ENCODE measurements around the gene SHMT2. TPM values are rescaled to one million over a fixed set of nuclear protein-coding genes. Genes with fewer than 3 reads are reported as not detected.

Gene SHMT2
- total RNA-seq, result 357 and 413 TPM in 2 replicates

DNA sequence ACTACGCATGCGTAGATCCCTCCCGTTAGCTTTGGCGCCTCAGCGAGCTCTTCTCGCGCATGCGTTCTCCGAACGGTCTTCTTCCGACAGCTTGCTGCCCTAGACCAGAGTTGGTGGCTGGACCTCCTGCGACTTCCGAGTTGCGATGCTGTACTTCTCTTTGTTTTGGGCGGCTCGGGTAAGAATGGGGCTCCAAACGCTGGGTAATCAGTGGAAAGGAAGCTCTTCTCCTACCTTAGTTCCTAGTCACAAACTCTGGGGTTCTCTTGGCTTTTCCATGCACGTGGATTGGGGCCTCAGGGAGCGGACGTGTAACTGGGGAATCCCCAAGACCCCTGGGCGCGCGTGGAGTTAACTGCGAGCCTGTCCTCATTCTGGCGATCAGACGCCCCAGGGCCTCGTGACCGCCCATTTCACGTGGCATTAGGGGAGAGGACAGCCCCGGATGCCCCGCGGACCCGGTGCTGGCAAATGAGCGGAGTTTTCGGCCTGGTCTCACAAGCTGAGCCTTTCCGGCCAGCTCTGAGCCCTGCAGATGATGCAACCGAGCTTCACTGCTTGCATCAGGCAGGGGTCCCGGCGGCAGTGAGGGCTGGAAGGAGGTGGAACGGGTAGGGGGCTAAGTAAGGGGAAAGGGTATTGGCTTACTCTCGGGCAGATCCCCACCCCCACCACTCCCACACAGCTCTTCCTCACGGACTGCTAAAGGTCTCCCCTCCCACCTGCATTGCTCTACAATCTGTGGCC lies at the start of gene SHMT2:
SHMT2 (plus strand) TSS at position 78 of the 747 bp plus-strand sequence; CDS start at position 146, 68 bp downstream.
- Histone ChIP-seq H3K4me3 (ENCODE audit: low read depth, low read length) (peak within 1 kb of the TSS; percentile 90), H3K27me3 (ENCODE audit: control insufficient read depth, insufficient read depth, low read length) (peaks cover 7% of the 10 kb centered on the region), H3K36me3 (ENCODE audit: control insufficient read depth, insufficient read depth, low read length) (peaks cover 34% of the 10 kb centered on the region)
- TF ChIP-seq, protein P1, sequence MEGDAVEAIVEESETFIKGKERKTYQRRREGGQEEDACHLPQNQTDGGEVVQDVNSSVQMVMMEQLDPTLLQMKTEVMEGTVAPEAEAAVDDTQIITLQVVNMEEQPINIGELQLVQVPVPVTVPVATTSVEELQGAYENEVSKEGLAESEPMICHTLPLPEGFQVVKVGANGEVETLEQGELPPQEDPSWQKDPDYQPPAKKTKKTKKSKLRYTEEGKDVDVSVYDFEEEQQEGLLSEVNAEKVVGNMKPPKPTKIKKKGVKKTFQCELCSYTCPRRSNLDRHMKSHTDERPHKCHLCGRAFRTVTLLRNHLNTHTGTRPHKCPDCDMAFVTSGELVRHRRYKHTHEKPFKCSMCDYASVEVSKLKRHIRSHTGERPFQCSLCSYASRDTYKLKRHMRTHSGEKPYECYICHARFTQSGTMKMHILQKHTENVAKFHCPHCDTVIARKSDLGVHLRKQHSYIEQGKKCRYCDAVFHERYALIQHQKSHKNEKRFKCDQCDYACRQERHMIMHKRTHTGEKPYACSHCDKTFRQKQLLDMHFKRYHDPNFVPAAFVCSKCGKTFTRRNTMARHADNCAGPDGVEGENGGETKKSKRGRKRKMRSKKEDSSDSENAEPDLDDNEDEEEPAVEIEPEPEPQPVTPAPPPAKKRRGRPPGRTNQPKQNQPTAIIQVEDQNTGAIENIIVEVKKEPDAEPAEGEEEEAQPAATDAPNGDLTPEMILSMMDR (IDR thresholded peaks at IDR 0.05; ENCODE audit: insufficient read depth, low read length, severe bottlenecking), result no peak
- DNase-seq (ENCODE audit: low read depth) (peak; percentile 91), FAIRE-seq (peak; percentile 40)

DNA sequence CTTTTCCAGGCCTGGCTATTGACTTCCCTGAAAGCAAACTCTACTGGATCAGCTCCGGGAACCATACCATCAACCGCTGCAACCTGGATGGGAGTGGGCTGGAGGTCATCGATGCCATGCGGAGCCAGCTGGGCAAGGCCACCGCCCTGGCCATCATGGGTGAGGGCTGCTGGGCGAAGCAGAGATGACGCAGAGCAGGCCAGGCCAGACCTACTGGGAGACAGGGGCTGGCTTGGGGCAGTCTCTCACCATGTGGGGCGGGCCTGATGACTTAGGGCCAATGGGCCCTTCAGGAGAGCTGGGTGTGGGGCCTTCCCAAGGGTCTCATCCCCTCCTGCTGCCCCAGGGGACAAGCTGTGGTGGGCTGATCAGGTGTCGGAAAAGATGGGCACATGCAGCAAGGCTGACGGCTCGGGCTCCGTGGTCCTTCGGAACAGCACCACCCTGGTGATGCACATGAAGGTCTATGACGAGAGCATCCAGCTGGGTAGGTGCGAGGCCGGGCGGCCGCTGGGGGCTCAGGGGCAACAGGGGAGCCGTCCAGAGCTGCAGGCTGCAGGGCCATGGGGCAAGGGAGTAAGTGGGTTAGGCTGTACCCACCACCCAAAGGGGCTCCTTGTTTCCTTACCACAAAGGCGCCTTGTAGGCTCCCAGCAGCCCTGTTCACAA lies 49.1 kb upstream of the SHMT2 start:
- FAIRE-seq (no peak), DNase-seq (ENCODE audit: low read depth) (no peak)
- Histone ChIP-seq H3K4me3 (ENCODE audit: low read depth, low read length) (no peak overlapping the region), H3K36me3 (ENCODE audit: control insufficient read depth, insufficient read depth, low read length) (peaks cover 46% of the 10 kb centered on the region), H3K27me3 (ENCODE audit: control insufficient read depth, insufficient read depth, low read length) (no peaks in the 10 kb centered on the region)
- TF ChIP-seq, protein P1 (IDR thresholded peaks at IDR 0.05; ENCODE audit: insufficient read depth, low read length, severe bottlenecking), result no peak

DNA sequence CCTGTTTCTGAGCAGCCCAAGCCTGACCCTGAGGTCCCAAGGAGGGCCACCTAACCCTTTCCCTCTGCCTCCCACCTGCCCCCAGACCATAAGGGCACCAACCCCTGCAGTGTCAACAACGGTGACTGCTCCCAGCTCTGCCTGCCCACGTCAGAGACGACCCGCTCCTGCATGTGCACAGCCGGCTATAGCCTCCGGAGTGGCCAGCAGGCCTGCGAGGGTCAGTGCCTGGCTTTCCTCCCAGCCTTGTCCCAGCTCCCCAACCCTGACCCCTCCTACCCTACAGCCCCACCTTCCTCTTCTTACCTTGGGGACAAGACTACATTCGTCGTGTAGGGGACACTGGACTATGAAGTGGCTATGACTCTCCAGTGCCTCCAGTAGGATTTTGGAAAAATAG lies 48.4 kb upstream of the SHMT2 start:
- Histone ChIP-seq H3K4me3 (ENCODE audit: low read depth, low read length) (no peak overlapping the region), H3K27me3 (ENCODE audit: control insufficient read depth, insufficient read depth, low read length) (no peaks in the 10 kb centered on the region), H3K36me3 (ENCODE audit: control insufficient read depth, insufficient read depth, low read length) (peaks cover 51% of the 10 kb centered on the region)
- no peak for FAIRE-seq
- TF ChIP-seq, protein P1 (IDR thresholded peaks at IDR 0.05; ENCODE audit: insufficient read depth, low read length, severe bottlenecking), result no peak
- no peak for DNase-seq (ENCODE audit: low read depth)

DNA sequence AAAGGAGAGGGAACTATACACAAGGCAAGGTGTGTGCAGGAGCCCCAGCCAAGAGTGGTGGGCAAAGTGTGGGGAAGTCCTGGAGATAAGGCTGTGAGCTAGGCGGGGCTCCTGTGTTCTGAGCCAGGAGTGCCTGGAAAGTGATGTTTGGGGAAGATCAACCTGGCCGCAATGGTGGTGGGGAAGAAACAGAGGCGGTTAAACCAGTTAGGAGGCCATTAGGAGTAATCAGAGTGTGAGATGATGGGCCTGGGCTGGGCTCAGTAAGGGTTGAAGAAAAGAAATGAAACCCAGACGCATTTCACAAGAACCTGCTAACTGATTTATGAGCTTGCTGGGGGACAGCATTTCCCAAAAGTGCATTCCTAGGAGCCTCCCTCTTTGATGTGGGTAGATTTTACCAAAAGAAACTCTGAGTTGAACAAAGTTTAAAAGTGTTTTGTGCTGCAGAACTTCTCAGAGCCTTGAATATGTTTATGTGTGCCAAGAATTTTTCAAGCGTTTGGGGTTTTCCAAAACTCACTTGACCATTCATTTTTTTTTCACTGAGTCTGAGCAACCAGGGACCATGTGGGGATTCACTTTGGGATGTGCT lies 47.9 kb upstream of the SHMT2 start:
- H3K4me3 ChIP-seq (ENCODE audit: low read depth, low read length), result no peak overlapping the region
- H3K27me3 ChIP-seq (ENCODE audit: control insufficient read depth, insufficient read depth, low read length), result no peaks in the 10 kb centered on the region
- FAIRE-seq, result no peak
- DNase-seq (ENCODE audit: low read depth), result no peak
- peaks cover 54% of the 10 kb centered on the region for H3K36me3 ChIP-seq (ENCODE audit: control insufficient read depth, insufficient read depth, low read length)
- TF ChIP-seq, protein P1 (IDR thresholded peaks at IDR 0.05; ENCODE audit: insufficient read depth, low read length, severe bottlenecking), result no peak

DNA sequence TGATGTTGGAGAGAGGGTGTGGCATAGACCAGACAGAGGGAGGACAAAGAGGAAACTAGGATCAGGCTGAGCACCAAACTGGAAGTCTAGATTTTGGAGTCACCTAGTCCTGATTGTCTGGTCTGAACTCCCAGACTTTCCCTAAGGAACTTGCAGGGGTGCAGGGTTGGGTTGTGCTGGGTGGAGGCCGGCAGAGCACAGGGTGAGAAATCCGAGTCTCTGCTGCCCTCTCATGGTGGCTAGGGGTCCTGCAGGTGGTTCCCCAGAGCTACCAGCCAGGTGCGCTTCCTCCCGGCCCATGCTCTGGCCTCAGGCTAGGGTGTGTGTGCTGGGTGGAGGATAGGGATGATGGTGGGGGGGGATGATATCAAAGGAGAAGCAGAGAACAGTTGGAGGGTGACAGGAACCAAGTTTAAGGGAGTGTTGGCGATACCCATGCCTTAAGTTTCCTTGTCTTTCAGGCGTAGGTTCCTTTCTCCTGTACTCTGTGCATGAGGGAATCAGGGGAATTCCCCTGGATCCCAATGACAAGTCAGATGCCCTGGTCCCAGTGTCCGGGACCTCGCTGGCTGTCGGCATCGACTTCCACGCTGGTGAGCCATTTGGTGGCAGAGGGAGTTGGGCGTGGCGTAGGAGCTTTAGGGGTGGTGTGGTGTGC lies 46.5 kb upstream of the SHMT2 start:
- FAIRE-seq (peak; percentile 89), DNase-seq (ENCODE audit: low read depth) (peak; percentile 80)
- no peaks in the 10 kb centered on the region for H3K27me3 ChIP-seq (ENCODE audit: control insufficient read depth, insufficient read depth, low read length)
- peaks cover 60% of the 10 kb centered on the region for H3K36me3 ChIP-seq (ENCODE audit: control insufficient read depth, insufficient read depth, low read length)
- H3K4me3 ChIP-seq (ENCODE audit: low read depth, low read length), result no peak overlapping the region
- TF ChIP-seq, protein P1 (IDR thresholded peaks at IDR 0.05; ENCODE audit: insufficient read depth, low read length, severe bottlenecking), result peak; percentile 95

Measured in bronchial epithelial cell (primary cell).